Activated CD8-positive, alpha-beta T cell treated with anti-CD3 and anti-CD28 coated beads, Interleukin-2, amount 10 ng/mL, durations not matched to agents 7 days and 5 days (primary cell): ENCODE results near the gene TBCE. TPM values are rescaled to one million over a fixed set of nuclear protein-coding genes. Genes with fewer than 3 reads are reported as not detected.

Experiments used
- ATAC-seq: fragments of 150-1000 bp; cut with Tn5 transposase; one replicate; pipeline ENCODE4 v1.10.0; 2021; ENCODE audit warnings: moderate library complexity
- CTCF ChIA-PET: fragments of 350-600 bp; sonication (Branson Sonifier 250); formaldehyde crosslinking; loops from one replicate; lab custom pipeline; 2021; ENCODE audit warnings: antibody characterized with exemption; lab: Charles Lee
- POLR2A ChIA-PET: fragments of 350-600 bp; sonication (Branson Sonifier 250); formaldehyde crosslinking; loops from one replicate; lab custom pipeline; 2021; ENCODE audit warnings: antibody characterized with exemption; lab: Charles Lee
- DNase-seq: peaks from one replicate; pipeline ENCODE4 v3.0.0-alpha.2; 2020
- H3K27ac Mint-ChIP-seq: one replicate; pipeline ENCODE4 v1.8.0; 2021; ENCODE audit warnings: mild to moderate bottlenecking, mixed read lengths
- H3K27me3 Mint-ChIP-seq: one replicate; pipeline ENCODE4 v1.8.0; 2021; ENCODE audit warnings: low read depth, mixed read lengths
- H3K36me3 Mint-ChIP-seq: one replicate; pipeline ENCODE4 v1.8.0; 2021; ENCODE audit warnings: low read depth, mixed read lengths
- H3K4me1 Mint-ChIP-seq: one replicate; pipeline ENCODE4 v1.8.0; 2021; ENCODE audit warnings: low read depth, mixed read lengths
- H3K4me3 Mint-ChIP-seq: one replicate; pipeline ENCODE4 v1.8.0; 2021; ENCODE audit warnings: mild to moderate bottlenecking, mixed read lengths
- H3K9me3 Mint-ChIP-seq: one replicate; pipeline ENCODE4 v1.8.0; 2022; ENCODE audit warnings: mixed read lengths; ENCODE audit not compliant: insufficient read depth
- total RNA-seq, 2 experiments: library from RNA; stranded (reverse); gene quantifications; one replicate each; pipeline ENCODE4 v1.2.3, GENCODE V29; 2021

The TBCE gene
- total RNA-seq, 2 experiments from 2014 or later = 28.1 to 31.9 TPM

GRCh38 chr1:235410467-235410866 is 43.2 kb downstream of the TBCE start:
- CTCF ChIA-PET = no interaction called here
- Mint-ChIP-seq H3K36me3 (peaks cover 10% of the 10 kb centered on the region), H3K4me1 (peaks cover 7% of the 10 kb centered on the region), H3K27me3 (no peaks in the 10 kb centered on the region), H3K9me3 (no peaks in the 10 kb centered on the region), H3K4me3 (no peak overlapping the region), H3K27ac (no peak overlapping the region)
- no peak for ATAC-seq
- POLR2A ChIA-PET = no interaction called here
- DNase-seq = no peak

GRCh38 chr1:235411489-235412486 is 44.6 kb downstream of the TBCE start:
- ATAC-seq = peak; percentile 75
- CTCF ChIA-PET = interaction anchor here (1.2 kb wide), 1 partner anchor 82 kb away, joined by 3 read pairs; no protein-coding TSS in a partner anchor
- DNase-seq = no peak
- Mint-ChIP-seq H3K27me3 (no peaks in the 10 kb centered on the region), H3K9me3 (no peaks in the 10 kb centered on the region), H3K4me1 (peaks cover 7% of the 10 kb centered on the region), H3K36me3 (peaks cover 10% of the 10 kb centered on the region), H3K27ac (peak overlapping the region; percentile 57), H3K4me3 (no peak overlapping the region)
- POLR2A ChIA-PET = no interaction called here

GRCh38 chr1:235415008-235415904 is 48.0 kb downstream of the TBCE start:
- Mint-ChIP-seq H3K4me1 (peaks cover 9% of the 10 kb centered on the region), H3K27me3 (no peaks in the 10 kb centered on the region), H3K4me3 (no peak overlapping the region), H3K36me3 (peaks cover 12% of the 10 kb centered on the region), H3K9me3 (no peaks in the 10 kb centered on the region), H3K27ac (no peak overlapping the region)
- ATAC-seq (peak; percentile 53), DNase-seq (peak; percentile 74)
- ChIA-PET CTCF (interaction anchor here (0.6 to 3.3 kb wide), 55 partner anchors 9 to 929 kb away, joined by 3 to 40 read pairs (median 5); partner anchors contain the start of genes ARID4B, GGPS1, RBM34 and TBCE), POLR2A (interaction anchor here (0.6 to 1.1 kb wide), 3 partner anchors 10 to 262 kb away, joined by 3 to 4 read pairs (median 3); partner anchors contain the start of gene RBM34)

- H3K4me1 Mint-ChIP-seq = peaks cover 7% of the 10 kb centered on the region
- DNase-seq (no peak), ATAC-seq (no peak)
- H3K27ac Mint-ChIP-seq = no peak overlapping the region
- no peaks in the 10 kb centered on the region for H3K9me3 Mint-ChIP-seq
- no peak overlapping the region for H3K4me3 Mint-ChIP-seq
- CTCF ChIA-PET = interaction anchor here (0.7 to 3.3 kb wide), 79 partner anchors 10 to 939 kb away, joined by 3 to 40 read pairs (median 5); partner anchors contain the start of genes ARID4B, B3GALNT2, GGPS1 and RBM34
- POLR2A ChIA-PET = interaction anchor here (1.3 to 1.4 kb wide), 2 partner anchors 87 to 256 kb away, joined by 3 to 4 read pairs; partner anchors contain the start of genes B3GALNT2 and RBM34
- H3K27me3 Mint-ChIP-seq = no peaks in the 10 kb centered on the region
- peaks cover 15% of the 10 kb centered on the region for H3K36me3 Mint-ChIP-seq
Observed at GRCh38 chr1:235416662-235417049, 49.4 kb downstream of the TBCE start.

DNA sequence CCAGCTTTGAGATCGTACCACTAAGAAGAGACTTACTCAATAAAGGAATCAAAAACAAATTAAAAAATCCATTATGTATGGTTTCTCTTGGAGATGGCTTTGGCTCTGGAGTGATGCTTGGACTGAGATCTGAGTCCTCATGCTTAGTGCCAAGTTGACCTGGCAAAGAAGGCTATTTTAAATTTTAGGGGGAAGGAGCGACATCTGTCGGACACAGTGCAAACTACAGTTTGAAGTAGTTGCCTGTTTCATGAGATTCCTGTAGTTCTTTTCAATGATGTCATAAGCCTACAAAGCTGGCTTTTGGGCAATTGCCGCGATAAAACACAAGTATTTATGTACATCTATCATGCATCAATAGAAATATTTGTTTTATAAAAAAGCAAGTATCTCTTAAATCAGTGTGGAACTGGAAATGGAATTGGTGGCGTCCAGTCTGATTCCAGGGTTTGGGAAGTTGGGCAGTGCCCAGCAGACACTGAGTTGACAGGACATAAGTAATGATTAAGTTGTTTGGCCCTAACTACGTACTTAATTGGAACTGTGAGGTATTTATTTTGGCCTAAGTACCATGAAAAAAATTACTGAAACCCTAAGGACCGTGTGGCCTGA is 50.0 kb downstream of the TBCE start:
- Mint-ChIP-seq H3K27me3 (no peaks in the 10 kb centered on the region), H3K4me1 (peaks cover 10% of the 10 kb centered on the region), H3K4me3 (no peak overlapping the region), H3K27ac (no peak overlapping the region), H3K9me3 (no peaks in the 10 kb centered on the region), H3K36me3 (peaks cover 15% of the 10 kb centered on the region)
- POLR2A ChIA-PET = interaction anchor here (1.3 to 1.4 kb wide), 2 partner anchors 87 to 257 kb away, joined by 3 to 4 read pairs; partner anchors contain the start of genes B3GALNT2 and RBM34
- CTCF ChIA-PET = interaction anchor here (0.7 to 3.3 kb wide), 77 partner anchors 9 to 930 kb away, joined by 3 to 40 read pairs (median 5); partner anchors contain the start of genes ARID4B, B3GALNT2, GGPS1 and RBM34
- ATAC-seq (peak; percentile 47), DNase-seq (peak; percentile 74)

GRCh38 chr1:235421751-235422150 is 54.5 kb downstream of the TBCE start:
- H3K4me3 Mint-ChIP-seq = no peak overlapping the region
- H3K27me3 Mint-ChIP-seq = no peaks in the 10 kb centered on the region
- POLR2A ChIA-PET = no interaction called here
- peaks cover 5% of the 10 kb centered on the region for H3K36me3 Mint-ChIP-seq
- ATAC-seq (no peak), DNase-seq (no peak)
- CTCF ChIA-PET = interaction anchor here (1.0 kb wide), 2 partner anchors 83 to 317 kb away, joined by 3 read pairs; no protein-coding TSS in a partner anchor
- no peaks in the 10 kb centered on the region for H3K9me3 Mint-ChIP-seq
- peaks cover 30% of the 10 kb centered on the region for H3K4me1 Mint-ChIP-seq
- H3K27ac Mint-ChIP-seq = peak overlapping the region; percentile 4

DNA sequence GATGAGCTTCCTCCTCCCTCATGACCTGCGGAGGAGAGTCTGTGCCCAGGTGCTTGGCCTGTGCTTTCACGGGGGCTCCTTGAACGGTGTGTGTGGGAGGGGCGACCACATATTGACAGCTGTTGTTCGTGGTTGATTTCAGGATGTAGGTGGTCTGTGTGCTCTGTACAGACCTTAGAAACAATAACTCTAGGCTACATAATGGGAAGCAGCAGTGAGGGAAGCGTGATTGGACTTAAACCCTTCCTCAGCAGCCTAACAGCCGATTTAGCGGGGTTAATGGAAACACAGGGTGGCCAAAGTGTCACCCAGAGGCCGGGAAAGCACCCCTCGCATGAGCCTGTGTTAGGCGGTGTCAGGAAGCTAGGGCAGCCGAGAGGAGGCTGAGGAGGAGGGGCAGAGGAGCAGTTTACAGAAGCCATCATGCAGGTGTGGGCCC is 56.0 kb downstream of the TBCE start:
- ChIA-PET POLR2A (interaction anchor here (0.6 to 1.5 kb wide), 3 partner anchors 15 to 263 kb away, joined by 3 to 5 read pairs (median 3); partner anchors contain the start of gene RBM34), CTCF (interaction anchor here (1.1 to 6.8 kb wide), 7 partner anchors 7 to 924 kb away, joined by 3 to 40 read pairs (median 5); partner anchors contain the start of genes B3GALNT2 and RBM34)
- peaks cover 3% of the 10 kb centered on the region for H3K36me3 Mint-ChIP-seq
- H3K4me1 Mint-ChIP-seq = peaks cover 27% of the 10 kb centered on the region
- peak overlapping the region; percentile 50 for H3K4me3 Mint-ChIP-seq
- H3K9me3 Mint-ChIP-seq = no peaks in the 10 kb centered on the region
- no peaks in the 10 kb centered on the region for H3K27me3 Mint-ChIP-seq
- ATAC-seq (peak; percentile 85), DNase-seq (peak; percentile 61)
- peak overlapping the region; percentile 66 for H3K27ac Mint-ChIP-seq

DNA sequence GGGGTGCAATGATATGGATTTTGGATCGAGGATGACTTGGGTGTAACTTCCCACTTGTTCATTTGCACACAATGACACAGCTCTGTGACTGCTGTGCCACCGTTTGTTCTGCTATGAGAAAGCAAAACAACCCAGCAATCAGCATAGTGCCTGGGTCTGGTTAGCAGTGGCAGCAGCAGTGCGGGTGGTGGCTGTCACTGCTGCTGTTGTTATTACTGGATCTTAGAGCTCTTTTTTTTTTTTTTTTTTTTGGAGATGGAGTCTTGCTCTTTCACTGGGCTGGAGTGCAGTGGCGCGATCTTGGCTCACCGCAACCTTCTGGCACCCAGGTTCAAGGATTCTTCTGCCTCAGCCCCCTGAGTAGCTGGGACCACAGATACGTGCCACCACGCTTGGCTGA is 56.9 kb downstream of the TBCE start:
- ATAC-seq (no peak), DNase-seq (no peak)
- Mint-ChIP-seq H3K4me3 (no peak overlapping the region), H3K9me3 (no peaks in the 10 kb centered on the region), H3K36me3 (peaks cover 3% of the 10 kb centered on the region), H3K27ac (no peak overlapping the region), H3K27me3 (no peaks in the 10 kb centered on the region), H3K4me1 (peaks cover 27% of the 10 kb centered on the region)
- ChIA-PET CTCF (interaction anchor here (1.4 to 6.8 kb wide), 6 partner anchors 8 to 330 kb away, joined by 4 to 40 read pairs (median 6); partner anchors contain the start of genes B3GALNT2 and RBM34), POLR2A (interaction anchor here (1.5 kb wide), 1 partner anchor 264 kb away, joined by 5 read pairs; the partner anchor contains the start of gene RBM34)

GRCh38 chr1:235425357-235425756 is 58.1 kb downstream of the TBCE start:
- Mint-ChIP-seq H3K36me3 (peaks cover 3% of the 10 kb centered on the region), H3K27me3 (no peaks in the 10 kb centered on the region), H3K27ac (no peak overlapping the region), H3K9me3 (no peaks in the 10 kb centered on the region), H3K4me1 (peaks cover 27% of the 10 kb centered on the region), H3K4me3 (no peak overlapping the region)
- ATAC-seq (no peak), DNase-seq (no peak)
- ChIA-PET POLR2A (interaction anchor here (0.6 kb wide), 1 partner anchor 10 kb away, joined by 3 read pairs; no protein-coding TSS in a partner anchor), CTCF (interaction anchor here (6.8 kb wide), 1 partner anchor 9 kb away, joined by 40 read pairs; no protein-coding TSS in a partner anchor)

- H3K36me3 Mint-ChIP-seq = no peaks in the 10 kb centered on the region
- POLR2A ChIA-PET = interaction anchor here (0.6 kb wide), 1 partner anchor 10 kb away, joined by 3 read pairs; no protein-coding TSS in a partner anchor
Observed at GRCh38 chr1:235426143-235426542, 58.9 kb downstream of the TBCE start.

More at GRCh38 chr1:235426143-235426542, 58.9 kb downstream of the TBCE start:
- Mint-ChIP-seq H3K27ac (no peak overlapping the region), H3K4me1 (peaks cover 27% of the 10 kb centered on the region), H3K9me3 (no peaks in the 10 kb centered on the region), H3K4me3 (no peak overlapping the region), H3K27me3 (no peaks in the 10 kb centered on the region)
- DNase-seq (no peak), ATAC-seq (no peak)
- CTCF ChIA-PET = interaction anchor here (0.7 to 6.8 kb wide), 2 partner anchors 10 to 79 kb away, joined by 3 to 40 read pairs; no protein-coding TSS in a partner anchor
